ENCODE results near the gene ALAD. TPM values are rescaled to one million over a fixed set of nuclear protein-coding genes. Genes with fewer than 3 reads are reported as not detected.
A peak's percentile ranks its signal among the peaks of the same experiment; 100 is the strongest.

The ALAD gene
- total and polyA plus RNA-seq, 2 of the 13 experiments (the other 11 are each of a cell fraction or from before 2014, with no cell fraction given) = 21.8 to 30.1 TPM

DNA sequence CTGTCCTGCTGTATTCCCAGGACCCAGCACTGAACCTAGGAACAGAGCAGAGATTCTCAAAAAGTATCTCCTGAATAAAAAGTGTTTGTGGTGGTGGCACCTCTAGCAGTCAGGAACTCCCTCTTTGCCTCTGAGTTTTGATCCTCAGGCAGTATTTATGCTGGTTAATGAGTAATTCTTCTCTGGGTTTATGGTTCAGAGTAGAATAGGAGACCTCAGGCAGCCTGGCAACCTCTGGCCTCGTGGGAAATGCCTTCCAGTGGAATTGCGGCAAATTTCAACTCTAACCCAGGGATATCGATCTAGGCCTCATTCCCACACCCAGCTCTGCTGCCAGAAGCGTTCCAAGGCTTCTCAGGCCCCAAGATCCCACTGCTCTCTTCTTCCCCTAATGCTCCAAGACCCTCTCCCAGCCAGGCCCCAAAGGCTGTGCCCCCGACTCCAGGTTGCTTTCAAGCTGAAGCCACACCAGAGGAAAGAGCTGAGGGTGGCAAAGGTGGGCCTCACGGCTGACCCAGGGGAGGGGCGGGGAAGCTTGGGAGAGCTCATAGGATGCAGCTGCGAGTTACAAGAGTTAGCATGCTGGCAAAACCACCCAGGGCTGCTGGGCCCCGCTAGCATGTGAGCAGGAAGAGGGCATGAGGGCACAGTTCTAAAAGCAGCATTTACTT is 13.4 kb downstream of the ALAD start (continued):
- TF ChIP-seq, protein P1, sequence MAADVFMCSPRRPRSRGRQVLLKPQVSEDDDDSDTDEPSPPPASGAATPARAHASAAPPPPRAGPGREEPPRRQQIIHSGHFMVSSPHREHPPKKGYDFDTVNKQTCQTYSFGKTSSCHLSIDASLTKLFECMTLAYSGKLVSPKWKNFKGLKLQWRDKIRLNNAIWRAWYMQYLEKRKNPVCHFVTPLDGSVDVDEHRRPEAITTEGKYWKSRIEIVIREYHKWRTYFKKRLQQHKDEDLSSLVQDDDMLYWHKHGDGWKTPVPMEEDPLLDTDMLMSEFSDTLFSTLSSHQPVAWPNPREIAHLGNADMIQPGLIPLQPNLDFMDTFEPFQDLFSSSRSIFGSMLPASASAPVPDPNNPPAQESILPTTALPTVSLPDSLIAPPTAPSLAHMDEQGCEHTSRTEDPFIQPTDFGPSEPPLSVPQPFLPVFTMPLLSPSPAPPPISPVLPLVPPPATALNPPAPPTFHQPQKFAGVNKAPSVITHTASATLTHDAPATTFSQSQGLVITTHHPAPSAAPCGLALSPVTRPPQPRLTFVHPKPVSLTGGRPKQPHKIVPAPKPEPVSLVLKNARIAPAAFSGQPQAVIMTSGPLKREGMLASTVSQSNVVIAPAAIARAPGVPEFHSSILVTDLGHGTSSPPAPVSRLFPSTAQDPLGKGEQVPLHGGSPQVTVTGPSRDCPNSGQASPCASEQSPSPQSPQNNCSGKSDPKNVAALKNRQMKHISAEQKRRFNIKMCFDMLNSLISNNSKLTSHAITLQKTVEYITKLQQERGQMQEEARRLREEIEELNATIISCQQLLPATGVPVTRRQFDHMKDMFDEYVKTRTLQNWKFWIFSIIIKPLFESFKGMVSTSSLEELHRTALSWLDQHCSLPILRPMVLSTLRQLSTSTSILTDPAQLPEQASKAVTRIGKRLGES (CRISPR knock-in tag; IDR thresholded peaks at IDR 0.05; ENCODE audit: borderline replicate concordance) = no peak
- TF ChIP-seq NR2F2 (IDR thresholded peaks at IDR 0.05; ENCODE audit: borderline replicate concordance, low read depth) (peak; percentile 89), MXD4 (CRISPR knock-in tag; IDR thresholded peaks at IDR 0.05) (no peak), SNAPC2 (CRISPR knock-in tag; IDR thresholded peaks at IDR 0.05) (peak; percentile 69; the same call in 1 of the 2 replicates), STAG1 (CRISPR knock-in tag; IDR thresholded peaks at IDR 0.05) (peak; percentile 18; the same call in 1 of the 2 replicates), JUND (CRISPR knock-in tag; IDR thresholded peaks at IDR 0.05) (no peak), ZNF605 (CRISPR knock-in tag; IDR thresholded peaks at IDR 0.05) (peak; percentile 79), ZMAT3 (CRISPR knock-in tag; conservative IDR thresholded peaks at IDR 0.05) (peak; percentile 51; the same call in 1 of the 2 replicates), ZNF607 (CRISPR knock-in tag; IDR thresholded peaks at IDR 0.05; ENCODE audit: borderline replicate concordance) (peak; percentile 64), TEAD3 (CRISPR knock-in tag; optimal IDR thresholded peaks at IDR 0.05; ENCODE audit: borderline replicate concordance) (peak; percentile 86), ZNF274 (CRISPR knock-in tag; IDR thresholded peaks at IDR 0.05) (peak; percentile 65), SMAD1 (CRISPR knock-in tag; IDR thresholded peaks at IDR 0.05; ENCODE audit: borderline replicate concordance, low read depth) (no peak; the same call in 1 of the 2 replicates), ZNF501 (CRISPR knock-in tag; IDR thresholded peaks at IDR 0.05) (peak; percentile 70), MXI1 (IDR thresholded peaks at IDR 0.05; ENCODE audit: borderline replicate concordance, low read depth, low read length) (peak; percentile 64; the same call in 1 of the 3 replicates)
- TF ChIP-seq, protein P2, sequence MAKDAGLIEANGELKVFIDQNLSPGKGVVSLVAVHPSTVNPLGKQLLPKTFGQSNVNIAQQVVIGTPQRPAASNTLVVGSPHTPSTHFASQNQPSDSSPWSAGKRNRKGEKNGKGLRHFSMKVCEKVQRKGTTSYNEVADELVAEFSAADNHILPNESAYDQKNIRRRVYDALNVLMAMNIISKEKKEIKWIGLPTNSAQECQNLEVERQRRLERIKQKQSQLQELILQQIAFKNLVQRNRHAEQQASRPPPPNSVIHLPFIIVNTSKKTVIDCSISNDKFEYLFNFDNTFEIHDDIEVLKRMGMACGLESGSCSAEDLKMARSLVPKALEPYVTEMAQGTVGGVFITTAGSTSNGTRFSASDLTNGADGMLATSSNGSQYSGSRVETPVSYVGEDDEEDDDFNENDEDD (CRISPR knock-in tag; IDR thresholded peaks at IDR 0.05; ENCODE audit: borderline replicate concordance) = peak; percentile 46; the same call in 1 of the 2 replicates
- TF ChIP-seq, protein P3, sequence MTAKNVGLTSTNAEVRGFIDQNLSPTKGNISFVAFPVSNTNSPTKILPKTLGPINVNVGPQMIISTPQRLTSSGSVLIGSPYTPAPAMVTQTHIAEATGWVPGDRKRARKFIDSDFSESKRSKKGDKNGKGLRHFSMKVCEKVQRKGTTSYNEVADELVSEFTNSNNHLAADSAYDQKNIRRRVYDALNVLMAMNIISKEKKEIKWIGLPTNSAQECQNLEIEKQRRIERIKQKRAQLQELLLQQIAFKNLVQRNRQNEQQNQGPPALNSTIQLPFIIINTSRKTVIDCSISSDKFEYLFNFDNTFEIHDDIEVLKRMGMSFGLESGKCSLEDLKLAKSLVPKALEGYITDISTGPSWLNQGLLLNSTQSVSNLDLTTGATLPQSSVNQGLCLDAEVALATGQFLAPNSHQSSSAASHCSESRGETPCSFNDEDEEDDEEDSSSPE (CRISPR knock-in tag; IDR thresholded peaks at IDR 0.05) = peak; percentile 30; the same call in 1 of the 2 replicates
- TF ChIP-seq, protein P4, sequence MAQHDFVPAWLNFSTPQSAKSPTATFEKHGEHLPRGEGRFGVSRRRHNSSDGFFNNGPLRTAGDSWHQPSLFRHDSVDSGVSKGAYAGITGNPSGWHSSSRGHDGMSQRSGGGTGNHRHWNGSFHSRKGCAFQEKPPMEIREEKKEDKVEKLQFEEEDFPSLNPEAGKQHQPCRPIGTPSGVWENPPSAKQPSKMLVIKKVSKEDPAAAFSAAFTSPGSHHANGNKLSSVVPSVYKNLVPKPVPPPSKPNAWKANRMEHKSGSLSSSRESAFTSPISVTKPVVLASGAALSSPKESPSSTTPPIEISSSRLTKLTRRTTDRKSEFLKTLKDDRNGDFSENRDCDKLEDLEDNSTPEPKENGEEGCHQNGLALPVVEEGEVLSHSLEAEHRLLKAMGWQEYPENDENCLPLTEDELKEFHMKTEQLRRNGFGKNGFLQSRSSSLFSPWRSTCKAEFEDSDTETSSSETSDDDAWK (CRISPR knock-in tag; IDR thresholded peaks at IDR 0.05) = no peak
- TF ChIP-seq, protein P5, sequence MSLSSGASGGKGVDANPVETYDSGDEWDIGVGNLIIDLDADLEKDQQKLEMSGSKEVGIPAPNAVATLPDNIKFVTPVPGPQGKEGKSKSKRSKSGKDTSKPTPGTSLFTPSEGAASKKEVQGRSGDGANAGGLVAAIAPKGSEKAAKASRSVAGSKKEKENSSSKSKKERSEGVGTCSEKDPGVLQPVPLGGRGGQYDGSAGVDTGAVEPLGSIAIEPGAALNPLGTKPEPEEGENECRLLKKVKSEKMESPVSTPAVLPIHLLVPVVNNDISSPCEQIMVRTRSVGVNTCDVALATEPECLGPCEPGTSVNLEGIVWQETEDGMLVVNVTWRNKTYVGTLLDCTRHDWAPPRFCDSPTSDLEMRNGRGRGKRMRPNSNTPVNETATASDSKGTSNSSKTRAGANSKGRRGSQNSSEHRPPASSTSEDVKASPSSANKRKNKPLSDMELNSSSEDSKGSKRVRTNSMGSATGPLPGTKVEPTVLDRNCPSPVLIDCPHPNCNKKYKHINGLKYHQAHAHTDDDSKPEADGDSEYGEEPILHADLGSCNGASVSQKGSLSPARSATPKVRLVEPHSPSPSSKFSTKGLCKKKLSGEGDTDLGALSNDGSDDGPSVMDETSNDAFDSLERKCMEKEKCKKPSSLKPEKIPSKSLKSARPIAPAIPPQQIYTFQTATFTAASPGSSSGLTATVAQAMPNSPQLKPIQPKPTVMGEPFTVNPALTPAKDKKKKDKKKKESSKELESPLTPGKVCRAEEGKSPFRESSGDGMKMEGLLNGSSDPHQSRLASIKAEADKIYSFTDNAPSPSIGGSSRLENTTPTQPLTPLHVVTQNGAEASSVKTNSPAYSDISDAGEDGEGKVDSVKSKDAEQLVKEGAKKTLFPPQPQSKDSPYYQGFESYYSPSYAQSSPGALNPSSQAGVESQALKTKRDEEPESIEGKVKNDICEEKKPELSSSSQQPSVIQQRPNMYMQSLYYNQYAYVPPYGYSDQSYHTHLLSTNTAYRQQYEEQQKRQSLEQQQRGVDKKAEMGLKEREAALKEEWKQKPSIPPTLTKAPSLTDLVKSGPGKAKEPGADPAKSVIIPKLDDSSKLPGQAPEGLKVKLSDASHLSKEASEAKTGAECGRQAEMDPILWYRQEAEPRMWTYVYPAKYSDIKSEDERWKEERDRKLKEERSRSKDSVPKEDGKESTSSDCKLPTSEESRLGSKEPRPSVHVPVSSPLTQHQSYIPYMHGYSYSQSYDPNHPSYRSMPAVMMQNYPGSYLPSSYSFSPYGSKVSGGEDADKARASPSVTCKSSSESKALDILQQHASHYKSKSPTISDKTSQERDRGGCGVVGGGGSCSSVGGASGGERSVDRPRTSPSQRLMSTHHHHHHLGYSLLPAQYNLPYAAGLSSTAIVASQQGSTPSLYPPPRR (CRISPR knock-in tag; IDR thresholded peaks at IDR 0.05; ENCODE audit: borderline replicate concordance) = peak; percentile 68; the same call in 1 of the 2 replicates

Data from HepG2 (cell line).